ENCODE results near the gene MCF2L.

- TF ChIP-seq EP300 (conservative IDR thresholded peaks at IDR 0.05; ENCODE audit: poor library complexity, severe bottlenecking) (no peak), CTCF (IDR thresholded peaks at IDR 0.05; ENCODE audit: poor library complexity, severe bottlenecking) (no peak), EZH2 (IDR thresholded peaks at IDR 0.05; ENCODE audit: borderline replicate concordance, insufficient read depth, low read length, poor library complexity, severe bottlenecking) (no peak), POLR2AphosphoS5 (IDR thresholded peaks at IDR 0.05) (no peak)
These were observed 15.2 kb upstream of the MCF2L start for GRCh38 chr13:112953591-112954487.

All from neural cell (in vitro differentiated cells).